ENCODE measurements around the gene PRKAR2B.

The PRKAR2B gene

GRCh38 chr7:107157091-107157490 is 112.6 kb downstream of the PRKAR2B start:
- H3K4me1 ChIP-seq (ENCODE audit: insufficient read depth, low read length): no peaks in the 10 kb centered on the region
- no peak overlapping the region for H3K27ac ChIP-seq (ENCODE audit: low read length)
- peaks cover 12% of the 10 kb centered on the region for H3K36me3 ChIP-seq (ENCODE audit: insufficient read depth, low read depth, low read length)
- H3K9me3 ChIP-seq (ENCODE audit: insufficient read depth, low read depth, low read length): no peaks in the 10 kb centered on the region
- no peak overlapping the region for H3K4me3 ChIP-seq (ENCODE audit: low read length)
- H3K27me3 ChIP-seq (ENCODE audit: insufficient read depth, low read length): no peaks in the 10 kb centered on the region
- H3K9ac ChIP-seq (ENCODE audit: low read depth, low read length): no peak overlapping the region

- H3K36me3 ChIP-seq (ENCODE audit: insufficient read depth, low read depth, low read length): peaks cover 12% of the 10 kb centered on the region
- no peak overlapping the region for H3K4me3 ChIP-seq (ENCODE audit: low read length)
- no peaks in the 10 kb centered on the region for H3K9me3 ChIP-seq (ENCODE audit: insufficient read depth, low read depth, low read length)
- no peaks in the 10 kb centered on the region for H3K4me1 ChIP-seq (ENCODE audit: insufficient read depth, low read length)
- H3K27me3 ChIP-seq (ENCODE audit: insufficient read depth, low read length): no peaks in the 10 kb centered on the region
- H3K27ac ChIP-seq (ENCODE audit: low read length): no peak overlapping the region
- H3K9ac ChIP-seq (ENCODE audit: low read depth, low read length): no peak overlapping the region
These were observed 113.5 kb downstream of the PRKAR2B start for GRCh38 chr7:107158028-107158427.

GRCh38 chr7:107160389-107160788 is 115.9 kb downstream of the PRKAR2B start:
- Histone ChIP-seq H3K4me1 (ENCODE audit: insufficient read depth, low read length) (no peaks in the 10 kb centered on the region), H3K9me3 (ENCODE audit: insufficient read depth, low read depth, low read length) (no peaks in the 10 kb centered on the region), H3K36me3 (ENCODE audit: insufficient read depth, low read depth, low read length) (peaks cover 12% of the 10 kb centered on the region)

GRCh38 chr7:107161415-107161814 is 116.9 kb downstream of the PRKAR2B start:
- H3K9me3 ChIP-seq (ENCODE audit: insufficient read depth, low read depth, low read length): no peaks in the 10 kb centered on the region
- no peaks in the 10 kb centered on the region for H3K27me3 ChIP-seq (ENCODE audit: insufficient read depth, low read length)
- no peak overlapping the region for H3K27ac ChIP-seq (ENCODE audit: low read length)
- H3K4me1 ChIP-seq (ENCODE audit: insufficient read depth, low read length): no peaks in the 10 kb centered on the region; the same call in 1 of the 2 replicates
- H3K9ac ChIP-seq (ENCODE audit: low read depth, low read length): no peak overlapping the region
- peaks cover 12% of the 10 kb centered on the region for H3K36me3 ChIP-seq (ENCODE audit: insufficient read depth, low read depth, low read length)
- H3K4me3 ChIP-seq (ENCODE audit: low read length): no peak overlapping the region

More at GRCh38 chr7:107160389-107160788, 115.9 kb downstream of the PRKAR2B start:
- no peaks in the 10 kb centered on the region for H3K27me3 ChIP-seq (ENCODE audit: insufficient read depth, low read length)
- no peak overlapping the region for H3K27ac ChIP-seq (ENCODE audit: low read length)
- H3K9ac ChIP-seq (ENCODE audit: low read depth, low read length): no peak overlapping the region
- H3K4me3 ChIP-seq (ENCODE audit: low read length): no peak overlapping the region

- no peaks in the 10 kb centered on the region for H3K27me3 ChIP-seq (ENCODE audit: insufficient read depth, low read length)
- no peak overlapping the region for H3K9ac ChIP-seq (ENCODE audit: low read depth, low read length)
- no peak overlapping the region for H3K27ac ChIP-seq (ENCODE audit: low read length)
- no peak overlapping the region for H3K4me3 ChIP-seq (ENCODE audit: low read length)
- H3K9me3 ChIP-seq (ENCODE audit: insufficient read depth, low read depth, low read length): no peaks in the 10 kb centered on the region
- peaks cover 12% of the 10 kb centered on the region for H3K36me3 ChIP-seq (ENCODE audit: insufficient read depth, low read depth, low read length)
- H3K4me1 ChIP-seq (ENCODE audit: insufficient read depth, low read length): no peaks in the 10 kb centered on the region; the same call in 1 of the 2 replicates
These were observed 118.0 kb downstream of the PRKAR2B start for GRCh38 chr7:107162475-107162874.

- Histone ChIP-seq H3K27me3 (ENCODE audit: insufficient read depth, low read length) (no peaks in the 10 kb centered on the region), H3K36me3 (ENCODE audit: insufficient read depth, low read depth, low read length) (peaks cover 12% of the 10 kb centered on the region), H3K9ac (ENCODE audit: low read depth, low read length) (no peak overlapping the region), H3K27ac (ENCODE audit: low read length) (no peak overlapping the region), H3K4me3 (ENCODE audit: low read length) (no peak overlapping the region), H3K4me1 (ENCODE audit: insufficient read depth, low read length) (no peaks in the 10 kb centered on the region; the same call in 1 of the 2 replicates), H3K9me3 (ENCODE audit: insufficient read depth, low read depth, low read length) (no peaks in the 10 kb centered on the region)
These were observed 119.6 kb downstream of the PRKAR2B start for GRCh38 chr7:107164092-107164491.

- Histone ChIP-seq H3K4me1 (ENCODE audit: insufficient read depth, low read length) (no peaks in the 10 kb centered on the region; the same call in 1 of the 2 replicates), H3K4me3 (ENCODE audit: low read length) (no peak overlapping the region), H3K27me3 (ENCODE audit: insufficient read depth, low read length) (no peaks in the 10 kb centered on the region), H3K36me3 (ENCODE audit: insufficient read depth, low read depth, low read length) (peaks cover 1% of the 10 kb centered on the region; the same call in 1 of the 2 replicates), H3K9ac (ENCODE audit: low read depth, low read length) (no peak overlapping the region), H3K9me3 (ENCODE audit: insufficient read depth, low read depth, low read length) (no peaks in the 10 kb centered on the region), H3K27ac (ENCODE audit: low read length) (no peak overlapping the region)
These were observed 120.8 kb downstream of the PRKAR2B start for GRCh38 chr7:107165341-107165740.

- Histone ChIP-seq H3K27me3 (ENCODE audit: insufficient read depth, low read length) (no peaks in the 10 kb centered on the region), H3K4me3 (ENCODE audit: low read length) (peak overlapping the region; percentile 85), H3K36me3 (ENCODE audit: insufficient read depth, low read depth, low read length) (no peaks in the 10 kb centered on the region), H3K27ac (ENCODE audit: low read length) (peak overlapping the region; percentile 60), H3K9ac (ENCODE audit: low read depth, low read length) (peak overlapping the region; percentile 79), H3K9me3 (ENCODE audit: insufficient read depth, low read depth, low read length) (no peaks in the 10 kb centered on the region), H3K4me1 (ENCODE audit: insufficient read depth, low read length) (no peaks in the 10 kb centered on the region; the same call in 1 of the 2 replicates)
These were observed 122.4 kb downstream of the PRKAR2B start for GRCh38 chr7:107166736-107167426.

- H3K9me3 ChIP-seq (ENCODE audit: insufficient read depth, low read depth, low read length): no peaks in the 10 kb centered on the region
- no peaks in the 10 kb centered on the region for H3K27me3 ChIP-seq (ENCODE audit: insufficient read depth, low read length)
- H3K9ac ChIP-seq (ENCODE audit: low read depth, low read length): peak overlapping the region; percentile 79
- no peaks in the 10 kb centered on the region; the same call in 1 of the 2 replicates for H3K4me1 ChIP-seq (ENCODE audit: insufficient read depth, low read length)
- H3K4me3 ChIP-seq (ENCODE audit: low read length): peak overlapping the region; percentile 85
- H3K36me3 ChIP-seq (ENCODE audit: insufficient read depth, low read depth, low read length): no peaks in the 10 kb centered on the region
- peak overlapping the region; percentile 60 for H3K27ac ChIP-seq (ENCODE audit: low read length)
These were observed 123.2 kb downstream of the PRKAR2B start for GRCh38 chr7:107167483-107168232.

- no peaks in the 10 kb centered on the region for H3K36me3 ChIP-seq (ENCODE audit: insufficient read depth, low read depth, low read length)
- H3K27me3 ChIP-seq (ENCODE audit: insufficient read depth, low read length): no peaks in the 10 kb centered on the region
- H3K9ac ChIP-seq (ENCODE audit: low read depth, low read length): peak within 1 kb of the TSS; percentile 84
- H3K27ac ChIP-seq (ENCODE audit: low read length): peak within 1 kb of the TSS; percentile 60
- no peaks in the 10 kb centered on the region for H3K9me3 ChIP-seq (ENCODE audit: insufficient read depth, low read depth, low read length)
- peak within 1 kb of the TSS; percentile 88 for H3K4me3 ChIP-seq (ENCODE audit: low read length)
- H3K4me1 ChIP-seq (ENCODE audit: insufficient read depth, low read length): peaks cover 7% of the 10 kb centered on the region
These were observed 124.0 kb downstream of the PRKAR2B start, which contains the start of gene HBP1 for GRCh38 chr7:107168233-107169119. Gene HBP1, plus strand, starts transcription at chr7:107169003. Its CDS starts 10,891 bp downstream, at chr7:107179894.

Measured in iPS-20b (cell line).